ENCODE measurements around the gene NACA.
"Not testable (repeated sequence)": the region's sequence is repeated elsewhere in the genome, so short reads cannot be mapped to it uniquely, and the experiment has no call there.

NACA gene

DNA sequence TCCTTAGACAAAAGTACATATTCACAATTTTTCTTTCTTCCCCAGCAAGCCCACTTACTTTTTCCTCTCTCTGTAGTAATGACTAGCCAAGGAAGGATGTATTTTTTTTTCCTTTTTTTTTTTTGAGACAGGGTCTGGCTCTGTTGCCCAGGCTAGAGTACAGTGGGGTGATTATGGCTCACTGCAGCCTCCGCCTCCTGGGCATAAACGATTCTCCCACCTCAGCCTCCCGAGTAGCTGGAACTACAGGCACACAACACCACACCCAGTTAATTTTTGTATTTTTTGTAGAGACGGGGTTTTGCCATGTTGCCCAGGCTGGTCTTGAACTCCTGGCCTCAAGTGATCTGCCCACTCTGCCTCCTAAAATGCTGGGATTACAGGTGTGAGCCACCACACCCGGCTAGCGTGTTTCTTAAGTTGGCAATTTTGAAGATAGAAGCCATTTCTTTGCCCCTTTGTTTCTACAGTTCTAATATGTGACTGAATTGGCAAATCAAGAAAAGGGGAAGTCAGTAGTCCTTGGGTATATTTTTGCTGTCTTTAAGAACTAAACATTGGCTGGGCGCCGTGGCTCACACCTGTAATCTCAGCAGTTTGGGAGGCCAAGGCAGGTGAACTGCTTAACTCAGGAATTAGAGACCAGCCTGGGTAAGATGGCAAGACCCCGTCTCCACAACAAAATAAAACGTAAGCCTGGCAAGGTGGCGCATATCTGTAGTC, 3.2 kb upstream of the NACA start:
- Histone ChIP-seq H3K36me3 (ENCODE audit: control insufficient read depth in 2 of 2, insufficient read depth in 1 of 2, low read length in 2 of 2) (peaks cover 35 to 64% of the 10 kb centered on the region in 2 experiments), H3K9me3 (ENCODE audit: control insufficient read depth, insufficient read depth, low read depth, low read length) (no peaks in the 10 kb centered on the region), H3K4me3 (ENCODE audit: low read depth, low read length) (no peak overlapping the region), H3K27ac (ENCODE audit: extremely low read depth, low read depth, low read length) (no peak overlapping the region), H3K4me1 (ENCODE audit: control insufficient read depth, insufficient read depth, low read length) (no peaks in the 10 kb centered on the region)
- POLR2A ChIA-PET, result interaction anchor here (0.6 kb wide), 1 partner anchor 45 kb away, joined by 5 read pairs; no protein-coding TSS in a partner anchor
- TF ChIP-seq OVOL3 (tag by site-specific recombination; IDR thresholded peaks at IDR 0.05) (no peak), ZNF488 (tag by site-specific recombination; IDR thresholded peaks at IDR 0.05) (no peak), ZNF121 (tag by site-specific recombination; IDR thresholded peaks at IDR 0.05) (0 out of 2 replicates have a peak, but pooled peaks have one; percentile 52), ZNF654 (tag by site-specific recombination; IDR thresholded peaks at IDR 0.05; ENCODE audit: low read depth) (no peak)
- CTCF ChIA-PET, result interaction anchor here (1.3 kb wide), 1 partner anchor 279 kb away, joined by 3 read pairs; no protein-coding TSS in a partner anchor

- CTCF ChIA-PET, result interaction anchor here (0.6 to 1.7 kb wide), 7 partner anchors 27 to 618 kb away, joined by 3 to 9 read pairs (median 3); partner anchors contain the start of gene STAT6
- POLR2A ChIA-PET, result interaction anchor here (0.6 to 5.1 kb wide), 13 partner anchors 10 to 753 kb away, joined by 3 to 63 read pairs (median 10); partner anchors contain the start of genes ATP5F1B, LRP1, PTGES3 and RAB5B
- H3K4me1 ChIP-seq (ENCODE audit: control insufficient read depth, insufficient read depth, low read length); H3K9me3 ChIP-seq (ENCODE audit: control insufficient read depth, insufficient read depth, low read depth, low read length); H3K4me3 ChIP-seq (ENCODE audit: low read depth, low read length): not testable (repeated sequence)
- H3K36me3 ChIP-seq (ENCODE audit: control insufficient read depth in 2 of 2, insufficient read depth in 1 of 2, low read length in 2 of 2), result peaks cover 26 to 67% of the 10 kb centered on the region in 2 experiments
- TF ChIP-seq, protein P1, sequence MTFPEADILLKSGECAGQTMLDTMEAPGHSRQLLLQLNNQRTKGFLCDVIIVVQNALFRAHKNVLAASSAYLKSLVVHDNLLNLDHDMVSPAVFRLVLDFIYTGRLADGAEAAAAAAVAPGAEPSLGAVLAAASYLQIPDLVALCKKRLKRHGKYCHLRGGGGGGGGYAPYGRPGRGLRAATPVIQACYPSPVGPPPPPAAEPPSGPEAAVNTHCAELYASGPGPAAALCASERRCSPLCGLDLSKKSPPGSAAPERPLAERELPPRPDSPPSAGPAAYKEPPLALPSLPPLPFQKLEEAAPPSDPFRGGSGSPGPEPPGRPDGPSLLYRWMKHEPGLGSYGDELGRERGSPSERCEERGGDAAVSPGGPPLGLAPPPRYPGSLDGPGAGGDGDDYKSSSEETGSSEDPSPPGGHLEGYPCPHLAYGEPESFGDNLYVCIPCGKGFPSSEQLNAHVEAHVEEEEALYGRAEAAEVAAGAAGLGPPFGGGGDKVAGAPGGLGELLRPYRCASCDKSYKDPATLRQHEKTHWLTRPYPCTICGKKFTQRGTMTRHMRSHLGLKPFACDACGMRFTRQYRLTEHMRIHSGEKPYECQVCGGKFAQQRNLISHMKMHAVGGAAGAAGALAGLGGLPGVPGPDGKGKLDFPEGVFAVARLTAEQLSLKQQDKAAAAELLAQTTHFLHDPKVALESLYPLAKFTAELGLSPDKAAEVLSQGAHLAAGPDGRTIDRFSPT (tag by site-specific recombination; IDR thresholded peaks at IDR 0.05), result 0 out of 2 replicates have a peak, but pooled peaks have one; percentile 35
- TF ChIP-seq ZNF580 (tag by site-specific recombination; IDR thresholded peaks at IDR 0.05) (peak; percentile 42; the same call in 1 of the 2 replicates), SETDB1 (IDR thresholded peaks at IDR 0.05; ENCODE audit: insufficient read length, low read length) (peak; percentile 28), ZNF449 (tag by site-specific recombination; IDR thresholded peaks at IDR 0.05) (0 out of 2 replicates have a peak, but pooled peaks have one; percentile 4), ZNF121 (tag by site-specific recombination; IDR thresholded peaks at IDR 0.05) (0 out of 2 replicates have a peak, but pooled peaks have one; percentile 30), ZSCAN23 (tag by site-specific recombination; IDR thresholded peaks at IDR 0.05) (peak; percentile 16; the same call in 1 of the 2 replicates), ZNF362 (tag by site-specific recombination; IDR thresholded peaks at IDR 0.05) (peak; percentile 68; the same call in 1 of the 2 replicates)
- TF ChIP-seq, protein P2, sequence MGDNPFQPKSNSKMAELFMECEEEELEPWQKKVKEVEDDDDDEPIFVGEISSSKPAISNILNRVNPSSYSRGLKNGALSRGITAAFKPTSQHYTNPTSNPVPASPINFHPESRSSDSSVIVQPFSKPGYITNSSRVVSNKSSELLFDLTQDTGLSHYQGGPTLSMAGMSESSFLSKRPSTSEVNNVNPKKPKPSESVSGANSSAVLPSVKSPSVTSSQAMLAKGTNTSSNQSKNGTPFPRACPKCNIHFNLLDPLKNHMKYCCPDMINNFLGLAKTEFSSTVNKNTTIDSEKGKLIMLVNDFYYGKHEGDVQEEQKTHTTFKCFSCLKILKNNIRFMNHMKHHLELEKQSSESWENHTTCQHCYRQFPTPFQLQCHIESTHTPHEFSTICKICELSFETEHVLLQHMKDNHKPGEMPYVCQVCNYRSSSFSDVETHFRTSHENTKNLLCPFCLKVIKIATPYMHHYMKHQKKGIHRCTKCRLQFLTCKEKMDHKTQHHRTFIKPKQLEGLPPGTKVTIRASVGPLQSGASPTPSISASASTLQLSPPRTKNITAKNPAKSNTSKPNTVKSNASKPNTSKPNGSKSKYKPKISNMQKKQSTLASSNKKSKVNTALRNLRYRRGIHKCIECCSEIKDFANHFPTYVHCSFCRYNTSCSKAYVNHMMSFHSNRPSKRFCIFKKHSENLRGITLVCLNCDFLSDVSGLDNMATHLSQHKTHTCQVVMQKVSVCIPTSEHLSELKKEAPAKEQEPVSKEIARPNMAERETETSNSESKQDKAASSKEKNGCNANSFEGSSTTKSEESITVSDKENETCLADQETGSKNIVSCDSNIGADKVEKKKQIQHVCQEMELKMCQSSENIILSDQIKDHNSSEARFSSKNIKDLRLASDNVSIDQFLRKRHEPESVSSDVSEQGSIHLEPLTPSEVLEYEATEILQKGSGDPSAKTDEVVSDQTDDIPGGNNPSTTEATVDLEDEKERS (tag by site-specific recombination; IDR thresholded peaks at IDR 0.05), result peak; percentile 80
- peak overlapping the region; percentile 99 for H3K27ac ChIP-seq (ENCODE audit: extremely low read depth, low read depth, low read length)
These were observed 1.1 kb upstream of the NACA start for GRCh38 chr12:56726196-56726675.

Data from HEK293 (cell line).